Panc1 (cell line): Measurements from ENCODE around the gene RSPO4. TPM values are rescaled to one million over a fixed set of nuclear protein-coding genes. Genes with fewer than 3 reads are reported as not detected.

Experiments used
- ATAC-seq: fragments of 200-7000 bp; cut with Tn5 transposase; 2 replicates; pipeline ENCODE4 v1.9.1; 2020; ENCODE audit warnings: mild to moderate bottlenecking, moderate library complexity
- BruUV-seq: library from RNA; stranded (reverse); fragments of 400-500 nt; replicated peaks from 2 replicates; lab custom pipeline; 2021; lab: Mats Ljungman, UMichigan
- CTCF ChIA-PET: fragments of 300-600 bp; sonication (Branson Sonifier 250); formaldehyde crosslinking; loops from one replicate; lab custom pipeline; 2022; ENCODE audit warnings: antibody characterized with exemption; lab: Charles Lee
- POLR2A ChIA-PET: fragments of 300-600 bp; sonication (Branson Sonifier 250); formaldehyde crosslinking; loops from one replicate; lab custom pipeline; 2022; ENCODE audit warnings: antibody characterized with exemption; lab: Charles Lee
- DNase-seq: peaks from one replicate; pipeline ENCODE4 v3.0.0-alpha.2; 2010; ENCODE audit warnings: low read depth, low spot score
- H3K27ac ChIP-seq: 2 replicates; pipeline ENCODE4 v1.5.1; 2011; ENCODE audit warnings: mild to moderate bottlenecking, low read length, inconsistent platforms
- H3K27me3 ChIP-seq: fragments of 200-500 bp; sonication (Bioruptor generic); 2 replicates; pipeline ENCODE4 v1.6.0; 2014; ENCODE audit warnings: low read length, inconsistent platforms; ENCODE audit not compliant: control insufficient read depth, insufficient read depth
- H3K36me3 ChIP-seq: fragments of 200-500 bp; sonication (Bioruptor generic); 2 replicates; pipeline ENCODE4 v1.5.1; 2014; ENCODE audit warnings: inconsistent platforms, mild to moderate bottlenecking, low read length, moderate library complexity; ENCODE audit not compliant: control insufficient read depth, insufficient read depth
- H3K4me1 ChIP-seq: 2 replicates; pipeline ENCODE4 v1.5.1; 2011; ENCODE audit warnings: inconsistent platforms, mild to moderate bottlenecking, low read length, moderate library complexity; ENCODE audit not compliant: control insufficient read depth, insufficient read depth
- H3K4me3 ChIP-seq, 2 experiments: 2 replicates each; pipeline ENCODE4 v1.5.1; 2011 to 2012; ENCODE audit warnings: low read depth in 2 of 2, low read length in 2 of 2, mild to moderate bottlenecking in 2 of 2, inconsistent platforms in 1 of 2, moderate library complexity in 1 of 2
- H3K9me3 ChIP-seq: fragments of 200-500 bp; sonication (Bioruptor generic); 2 replicates; pipeline ENCODE4 v1.5.1; 2014; ENCODE audit warnings: low read depth, mild to moderate bottlenecking, inconsistent platforms, low read length, moderate library complexity; ENCODE audit not compliant: control insufficient read depth, insufficient read depth
- CTCF ChIP-seq: fragments of 450-650 bp; IDR thresholded peaks from 2 replicates; pipeline ENCODE4 v1.5.1; 2017; ENCODE audit warnings: mild to moderate bottlenecking
- POLR2AphosphoS5 ChIP-seq: IDR thresholded peaks from 2 replicates; pipeline ENCODE4 v1.6.1; 2012; ENCODE audit warnings: mild to moderate bottlenecking, low read depth, low read length, moderate library complexity
- REST ChIP-seq, 2 experiments: IDR thresholded peaks; 2 replicates each; pipeline ENCODE4 v1.6.1; 2011 to 2012; ENCODE audit warnings: low read depth in 2 of 2, control low read depth in 1 of 2, low read length in 1 of 2, mild to moderate bottlenecking in 1 of 2, moderate library complexity in 1 of 2; ENCODE audit not compliant: insufficient read depth in 1 of 2
- SIN3A ChIP-seq: IDR thresholded peaks from 2 replicates; pipeline ENCODE4 v1.6.1; 2012; ENCODE audit warnings: low read depth, mild to moderate bottlenecking, low read length, moderate library complexity, borderline replicate concordance; ENCODE audit not compliant: insufficient read depth
- TCF7L2 ChIP-seq: IDR thresholded peaks from 2 replicates; pipeline ENCODE4 v1.6.1; 2011; ENCODE audit warnings: mild to moderate bottlenecking, low read depth, low read length, inconsistent platforms
- in situ Hi-C: cut with HindIII; loops from 2 replicates; pipeline ENCODE4 v1.10.0; 2016; ENCODE audit warnings: low sequenced_read_pairs, low pct_unique_long_range_greater_than_20kb
- intact Hi-C: fragments of 100-400 bp; cut with micrococcal nuclease; formaldehyde crosslinking; loops from one replicate; pipeline ENCODE4 v1.10.0; 2022; ENCODE audit not compliant: unreplicated experiment
- total RNA-seq: library from RNA; stranded (reverse); gene quantifications from one replicate; pipeline ENCODE4 v1.2.1, GENCODE V29; 2021; ENCODE audit not compliant: unreplicated experiment

The RSPO4 gene
- total RNA-seq, 1 experiment from 2014 or later, result 0.54 TPM

GRCh38 chr20:1045860-1046418, 43.8 kb upstream of the RSPO4 start:
- H3K27ac ChIP-seq, result no peak overlapping the region
- no peaks in the 10 kb centered on the region for H3K36me3 ChIP-seq
- no peak for DNase-seq
- H3K4me3 ChIP-seq, result no peak overlapping the region
- ChIA-PET CTCF (no interaction called here), POLR2A (no interaction called here)
- no peaks in the 10 kb centered on the region for H3K4me1 ChIP-seq
- in situ Hi-C loops, result no loop called here
- BruUV-seq, result no TSS peak
- ATAC-seq, result no peak
- no peak for TF ChIP-seq TCF7L2
- TF ChIP-seq POLR2AphosphoS5, result no peak
- TF ChIP-seq CTCF, result no peak
- no peak for TF ChIP-seq REST (IDR thresholded peaks at IDR 0.05; ENCODE audit: insufficient read depth in 1 of 2, low read depth in 2 of 2, low read length in 1 of 2)
- no peak for TF ChIP-seq SIN3A
- H3K9me3 ChIP-seq, result no peaks in the 10 kb centered on the region
- intact Hi-C loops, result no loop called here
- peaks cover 4% of the 10 kb centered on the region; the same call in 1 of the 2 replicates for H3K27me3 ChIP-seq

- TF ChIP-seq REST (IDR thresholded peaks at IDR 0.05; ENCODE audit: insufficient read depth in 1 of 2, low read depth in 2 of 2, low read length in 1 of 2) (no peak), POLR2AphosphoS5 (no peak), TCF7L2 (no peak), SIN3A (no peak), CTCF (no peak)
- CTCF ChIA-PET, result no interaction called here
- no peaks in the 10 kb centered on the region for H3K4me1 ChIP-seq
- in situ Hi-C loops (no loop called here), intact Hi-C loops (no loop called here)
- H3K36me3 ChIP-seq, result no peaks in the 10 kb centered on the region
- no peaks in the 10 kb centered on the region for H3K9me3 ChIP-seq
- DNase-seq (no peak), ATAC-seq (no peak)
- peaks cover 4% of the 10 kb centered on the region; the same call in 1 of the 2 replicates for H3K27me3 ChIP-seq
- BruUV-seq, result no TSS peak
- no peak overlapping the region for H3K27ac ChIP-seq
- POLR2A ChIA-PET, result no interaction called here
- no peak overlapping the region for H3K4me3 ChIP-seq
Observed at GRCh38 chr20:1041845-1042390, 39.8 kb upstream of the RSPO4 start.
